NOMO-1 treated with dmso at 0.1 percent for 144 hours (cell line): ENCODE data around the gene CSGALNACT2.
"Not testable (repeated sequence)": the region's sequence is repeated elsewhere in the genome, so short reads cannot be mapped to it uniquely, and the experiment has no call there.

Experiments used
- DNase-seq: peaks from one replicate; lab custom pipeline; 2025; ENCODE audit not compliant: unreplicated experiment; lab: John Stamatoyannopoulos, UW

The CSGALNACT2 gene

DNA sequence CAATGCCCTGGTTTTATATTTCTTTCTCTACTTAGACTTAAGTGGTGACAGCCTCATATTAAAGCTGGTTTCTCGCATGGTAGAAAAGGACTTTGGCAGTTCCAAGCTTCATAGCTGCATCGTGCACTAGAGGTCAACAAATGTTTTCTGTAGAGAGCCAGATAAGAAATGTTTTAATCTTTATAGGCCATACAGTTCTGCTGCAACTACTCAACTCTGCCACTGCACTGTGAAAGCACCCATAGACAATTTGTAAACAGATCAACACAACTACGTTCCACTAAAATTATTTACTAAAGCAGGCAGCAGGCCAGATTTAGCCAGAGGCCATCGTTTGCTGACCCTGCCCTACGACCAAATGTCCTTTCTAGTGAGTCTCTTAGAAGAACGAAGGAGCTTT is 36.7 kb downstream of the CSGALNACT2 start:
- no peak for DNase-seq

DNA sequence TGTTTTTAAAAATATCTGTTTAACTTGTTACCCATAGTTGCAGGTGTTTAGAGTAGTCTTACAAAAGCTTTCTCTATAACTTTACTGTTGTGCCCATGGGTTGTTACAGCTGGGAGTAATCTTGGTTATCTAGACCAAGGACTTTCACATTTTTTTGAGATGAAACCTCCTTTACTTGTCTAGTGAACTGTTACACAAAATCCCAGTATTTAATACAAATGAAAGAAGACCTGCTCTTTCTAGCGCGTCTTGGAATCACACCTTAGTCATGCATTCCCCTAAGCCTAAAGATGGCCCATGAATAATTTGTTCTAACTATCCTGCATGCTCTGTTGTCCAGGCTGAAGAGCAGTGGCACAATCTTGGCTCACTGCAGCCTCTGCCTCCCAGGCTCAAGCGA is 38.0 kb downstream of the CSGALNACT2 start:
- DNase-seq, result no peak

DNA sequence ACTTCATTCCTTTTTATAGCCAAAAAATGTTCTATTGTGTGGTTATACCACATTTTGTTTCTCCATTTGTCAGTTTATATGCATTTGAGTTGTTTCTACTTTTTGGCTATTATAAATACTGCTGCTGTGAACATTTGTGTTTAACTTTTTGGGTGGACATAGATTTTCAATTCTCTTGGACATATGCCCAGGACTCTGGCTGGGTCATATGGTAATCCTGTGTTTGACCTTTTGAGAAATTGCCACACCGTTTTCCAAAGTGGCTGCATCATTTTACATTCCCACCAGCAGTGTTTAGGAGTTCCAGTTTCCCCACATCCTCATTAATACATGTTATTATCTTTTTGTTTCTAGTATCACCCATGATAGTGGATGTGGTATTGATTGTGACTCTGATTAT is 39.4 kb downstream of the CSGALNACT2 start:
- no peak for DNase-seq

DNA sequence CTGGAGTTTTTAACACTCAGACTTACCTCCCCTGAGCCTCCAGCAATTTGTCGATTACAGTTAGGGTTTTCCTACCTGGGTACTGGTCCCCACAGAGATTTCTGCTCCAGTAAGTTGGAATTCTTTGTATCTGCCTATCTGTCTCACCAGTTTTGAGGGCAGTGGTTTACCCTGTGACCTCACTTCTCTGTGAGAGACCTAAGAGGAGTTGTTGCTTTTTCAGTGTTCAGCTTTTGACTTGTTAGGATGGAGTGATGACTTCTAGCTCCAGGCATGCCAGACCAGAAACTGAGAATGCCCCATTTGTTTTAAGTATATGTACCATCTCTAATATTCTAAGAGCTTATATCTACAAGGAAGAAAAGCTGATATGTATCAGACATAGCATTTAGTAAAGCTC is 42.9 kb downstream of the CSGALNACT2 start:
- no peak for DNase-seq

DNA sequence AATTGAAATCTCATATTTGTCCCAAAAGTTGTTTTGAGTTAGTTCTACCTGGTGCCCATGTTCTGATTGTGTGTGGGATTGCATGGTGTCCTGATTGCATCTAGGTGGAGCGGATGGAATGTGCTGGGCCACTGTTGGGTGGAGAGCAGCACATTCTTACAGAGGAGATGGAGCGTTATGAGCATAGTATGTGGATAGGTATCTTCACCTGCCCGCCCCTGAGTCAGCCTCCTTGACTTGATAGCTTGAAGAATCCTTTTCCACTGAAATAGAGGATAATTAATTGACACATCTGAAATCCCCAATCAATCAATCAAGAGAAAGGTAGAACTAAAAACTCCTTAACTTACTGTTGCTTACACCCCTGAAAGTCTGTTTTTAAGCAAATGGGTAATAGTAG is 45.5 kb downstream of the CSGALNACT2 start:
- DNase-seq, result not testable (repeated sequence)

DNA sequence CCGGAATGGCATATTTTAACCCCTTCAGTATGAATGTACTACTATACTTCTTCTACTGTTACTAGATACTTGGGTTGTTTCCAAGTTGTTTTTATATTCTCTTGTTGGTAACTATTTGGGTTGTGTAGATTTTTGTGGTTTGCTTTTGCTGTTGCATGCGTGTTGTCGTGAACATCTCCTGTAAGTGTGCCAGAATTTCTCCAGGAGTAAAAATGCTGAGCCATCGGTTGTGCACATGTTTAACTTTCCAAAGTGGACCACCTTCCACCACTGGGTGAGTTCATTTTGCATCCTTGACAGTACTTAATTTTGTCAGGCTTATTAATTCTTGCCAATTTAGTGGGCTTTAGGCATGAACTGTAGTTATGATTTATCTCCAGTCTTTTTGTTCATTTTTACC is 47.9 kb downstream of the CSGALNACT2 start:
- DNase-seq, result no peak

DNA sequence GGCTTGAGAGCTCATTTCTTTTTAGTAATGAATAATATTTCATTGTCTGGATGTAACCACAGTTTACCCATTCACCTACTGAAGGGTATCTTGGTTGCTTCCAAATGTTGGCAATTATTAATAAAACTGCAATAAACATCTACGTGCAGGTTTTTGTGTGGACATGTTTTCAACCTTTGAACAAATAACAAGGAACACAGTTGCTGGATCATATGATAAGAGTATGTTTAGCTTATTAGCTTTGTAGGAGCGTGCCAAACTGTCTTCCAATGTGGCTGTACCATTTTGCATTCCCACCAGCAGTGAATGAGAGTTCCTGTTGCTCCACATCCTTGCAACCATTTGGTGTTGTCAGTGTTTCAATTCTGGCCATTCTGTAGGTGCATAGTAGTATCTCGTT is 49.0 kb downstream of the CSGALNACT2 start:
- DNase-seq, result no peak

DNA sequence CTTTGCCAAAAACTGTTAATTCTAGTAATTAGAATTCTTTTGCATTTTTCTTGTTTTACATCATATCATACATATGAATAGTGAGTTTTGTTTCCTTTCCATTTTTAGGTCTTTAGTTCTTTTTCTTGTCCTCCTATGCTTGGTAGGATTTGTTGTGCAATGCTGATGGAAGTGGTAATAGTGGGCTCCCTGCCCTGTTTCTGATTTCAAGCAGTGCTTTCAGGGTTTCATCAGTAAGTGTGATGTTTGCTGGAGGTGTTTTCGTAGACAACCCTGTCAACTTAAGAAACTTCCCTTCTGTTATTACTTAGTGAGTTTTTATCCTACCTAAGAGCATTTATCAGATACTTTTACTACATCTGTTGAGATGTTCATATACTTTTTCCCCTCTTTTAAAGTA is 50.5 kb downstream of the CSGALNACT2 start:
- no peak for DNase-seq

DNA sequence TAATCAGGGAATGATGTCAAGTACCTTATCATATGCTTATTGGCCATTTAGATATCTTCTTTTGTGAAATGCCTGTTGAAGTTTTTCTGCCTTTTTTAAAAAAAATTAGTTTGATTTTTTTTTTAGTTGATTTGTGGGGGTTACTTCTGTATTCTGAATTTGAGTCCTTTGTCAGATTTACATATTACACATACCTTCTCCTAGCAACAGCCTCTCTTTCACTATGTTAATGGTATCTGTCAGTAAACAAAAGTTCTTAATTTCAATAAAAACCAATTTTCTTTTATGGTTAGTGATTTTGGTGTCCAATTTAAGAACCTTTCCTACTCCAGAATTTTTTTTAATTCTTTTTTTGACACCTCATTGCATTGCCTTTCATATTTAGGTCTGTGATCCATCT is 52.0 kb downstream of the CSGALNACT2 start:
- DNase-seq, result no peak

DNA sequence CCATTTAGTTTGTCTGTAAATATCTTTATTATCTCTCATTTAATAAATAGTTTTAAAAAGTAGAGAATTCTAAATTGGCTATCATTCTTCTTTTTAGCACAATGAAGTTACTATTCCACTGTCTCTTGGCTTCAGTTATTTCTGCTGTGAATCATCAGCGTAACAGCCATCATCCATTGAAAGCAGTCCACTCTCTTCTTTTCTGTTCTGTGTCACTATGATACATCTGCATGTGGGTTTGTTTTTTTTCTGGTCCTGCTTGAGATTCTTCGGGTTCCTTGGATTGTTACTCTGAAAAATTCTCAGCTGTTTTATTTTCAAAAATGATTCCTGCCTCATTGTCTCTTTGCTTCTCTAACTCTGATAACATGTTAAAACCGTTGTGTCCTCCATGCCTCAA is 52.5 kb downstream of the CSGALNACT2 start:
- no peak for DNase-seq

DNA sequence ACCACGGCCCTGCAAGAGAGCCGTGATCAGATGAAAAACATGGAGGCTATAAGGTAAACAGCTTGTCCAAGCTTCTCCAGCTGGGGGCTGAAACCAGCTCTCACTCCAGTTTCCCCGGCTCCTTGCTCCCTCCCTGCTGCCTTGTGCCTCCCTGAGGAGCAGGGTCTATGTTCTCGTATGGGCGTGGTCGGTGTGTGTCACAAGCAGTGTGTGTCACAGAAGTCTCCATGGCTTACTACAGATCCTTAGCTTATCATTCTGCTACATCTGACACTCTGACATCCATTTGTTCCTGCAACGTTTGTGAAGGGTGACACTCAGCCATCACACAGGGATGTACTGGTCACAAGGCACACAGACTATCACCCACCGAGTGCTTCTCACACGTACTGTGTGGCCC is 54.6 kb downstream of the CSGALNACT2 start:
- no peak for DNase-seq

DNA sequence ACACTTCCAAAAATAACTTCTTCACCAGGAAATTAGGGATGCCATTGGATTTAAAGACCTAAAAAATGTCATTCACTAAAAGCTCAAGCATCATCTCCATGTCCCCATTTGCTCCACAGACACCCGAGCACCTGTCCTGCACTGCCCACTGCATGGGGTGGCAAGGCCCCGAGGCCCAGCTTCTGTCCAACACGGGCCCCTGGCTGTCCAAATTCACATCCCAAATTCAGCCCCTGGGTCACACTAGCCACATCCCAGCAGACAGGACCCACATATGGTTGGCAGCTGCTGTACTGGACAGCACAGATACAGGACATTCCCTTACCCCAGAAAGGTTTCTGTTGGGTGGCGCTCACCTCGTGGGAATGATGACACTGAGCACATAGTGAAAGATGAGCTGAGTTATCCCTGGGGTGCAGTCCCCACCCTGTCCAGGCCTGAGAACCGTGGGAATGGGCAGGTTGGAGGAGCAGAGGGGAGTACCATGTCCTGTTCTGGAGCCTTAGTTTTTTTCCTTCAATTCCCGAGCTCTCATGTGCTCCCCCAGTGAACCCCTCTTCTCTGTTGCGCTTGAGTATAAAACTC is 55.3 kb downstream of the CSGALNACT2 start:
- no peak for DNase-seq

DNA sequence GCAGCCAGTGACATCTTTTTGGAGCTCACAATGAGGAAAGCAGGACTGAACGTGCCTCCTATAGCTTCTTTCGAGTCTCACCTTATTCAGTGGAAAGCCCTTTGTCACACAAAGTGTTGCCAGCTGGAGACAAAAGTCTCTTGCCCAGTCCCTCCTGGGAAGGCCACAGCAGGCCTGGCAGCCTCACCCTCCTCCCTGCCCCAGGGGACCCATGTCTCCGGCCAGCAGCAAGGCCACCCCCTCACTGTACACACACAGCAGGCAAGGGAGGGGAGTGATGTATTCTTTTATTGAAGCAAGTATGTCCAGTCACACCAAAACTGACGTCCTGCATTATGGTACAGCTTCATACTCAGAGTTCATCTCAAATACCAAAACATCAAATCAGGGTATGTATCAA is 56.0 kb downstream of the CSGALNACT2 start:
- no peak for DNase-seq

DNA sequence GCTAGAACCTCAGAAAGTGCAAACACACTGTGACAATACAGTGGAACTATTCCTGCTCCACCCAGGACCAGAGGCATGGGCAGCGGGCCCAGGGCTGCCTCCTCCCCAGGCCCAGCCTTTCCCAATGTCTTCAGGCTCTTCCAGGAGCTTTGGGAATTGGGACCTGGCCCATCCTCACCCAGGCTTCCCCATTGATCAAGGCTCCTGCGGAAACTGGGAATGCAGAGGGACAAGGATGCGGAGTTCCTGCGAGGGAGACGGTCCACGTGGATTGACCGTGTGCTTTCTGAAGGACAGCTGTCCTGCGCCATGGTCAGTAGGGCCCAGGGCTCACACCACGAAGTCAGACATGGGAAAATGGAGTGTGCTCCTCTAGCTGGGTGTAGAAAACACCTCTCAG is 56.6 kb downstream of the CSGALNACT2 start:
- DNase-seq, result no peak

DNA sequence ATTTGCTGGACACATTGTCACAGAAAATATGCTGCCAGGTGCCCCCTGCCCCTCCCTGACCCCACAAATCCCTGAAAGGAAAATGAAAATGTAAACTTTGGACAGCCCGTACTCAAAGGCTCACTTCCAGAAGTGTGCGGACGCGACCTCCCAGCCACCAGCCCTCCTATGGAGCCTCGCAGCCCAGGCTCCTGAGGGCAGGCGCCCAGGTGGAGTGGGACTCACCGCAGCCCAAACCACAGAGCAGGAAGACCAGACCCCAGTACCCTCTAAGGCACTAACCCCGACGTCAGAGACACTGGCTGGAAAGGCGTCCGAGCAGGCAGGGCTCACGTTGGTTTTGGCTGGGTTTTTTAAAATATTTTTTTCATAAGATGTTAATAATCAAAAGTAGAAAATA is 57.3 kb downstream of the CSGALNACT2 start:
- no peak for DNase-seq

DNA sequence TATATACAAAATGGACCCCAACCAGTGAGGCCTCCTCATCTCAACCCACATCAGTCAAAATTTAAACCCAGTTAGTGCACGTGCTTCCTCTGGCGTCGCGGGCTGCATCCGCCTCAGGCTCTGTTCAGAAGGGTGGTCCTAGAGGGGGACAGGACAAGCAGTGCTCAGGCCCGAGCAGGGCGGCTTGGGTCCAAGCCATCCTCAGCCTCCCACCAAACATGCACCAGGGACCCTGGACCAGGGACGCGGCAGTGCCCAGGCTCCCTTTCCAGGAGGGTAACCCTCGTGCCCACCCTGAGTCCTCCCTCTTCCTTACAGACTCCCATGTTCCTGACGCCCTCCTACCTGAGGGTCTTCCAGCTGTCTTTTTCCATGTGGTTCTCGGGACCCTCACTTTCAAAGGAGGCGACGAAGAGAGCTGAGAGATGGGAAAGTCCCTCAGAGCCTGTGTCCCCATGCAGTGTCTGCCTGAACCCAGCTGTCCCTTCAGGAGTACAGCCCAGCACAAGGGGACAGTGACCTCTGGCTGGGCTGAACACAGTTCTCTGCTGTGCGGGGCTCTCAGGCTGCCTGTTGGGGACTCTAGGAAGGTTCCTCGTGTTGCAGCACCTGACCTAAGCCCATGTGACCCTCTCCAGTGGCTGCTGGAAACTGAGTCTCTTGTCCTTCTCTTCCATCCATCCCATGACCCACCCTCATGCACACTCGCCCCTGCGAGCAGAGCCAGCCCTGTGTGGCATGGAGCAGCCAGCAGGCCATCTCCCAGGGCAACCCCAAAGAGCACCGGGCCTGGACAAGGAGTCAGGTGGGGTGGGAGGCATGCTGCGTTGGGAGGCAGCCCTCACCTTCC is 58.1 kb downstream of the CSGALNACT2 start:
- DNase-seq, result no peak

DNA sequence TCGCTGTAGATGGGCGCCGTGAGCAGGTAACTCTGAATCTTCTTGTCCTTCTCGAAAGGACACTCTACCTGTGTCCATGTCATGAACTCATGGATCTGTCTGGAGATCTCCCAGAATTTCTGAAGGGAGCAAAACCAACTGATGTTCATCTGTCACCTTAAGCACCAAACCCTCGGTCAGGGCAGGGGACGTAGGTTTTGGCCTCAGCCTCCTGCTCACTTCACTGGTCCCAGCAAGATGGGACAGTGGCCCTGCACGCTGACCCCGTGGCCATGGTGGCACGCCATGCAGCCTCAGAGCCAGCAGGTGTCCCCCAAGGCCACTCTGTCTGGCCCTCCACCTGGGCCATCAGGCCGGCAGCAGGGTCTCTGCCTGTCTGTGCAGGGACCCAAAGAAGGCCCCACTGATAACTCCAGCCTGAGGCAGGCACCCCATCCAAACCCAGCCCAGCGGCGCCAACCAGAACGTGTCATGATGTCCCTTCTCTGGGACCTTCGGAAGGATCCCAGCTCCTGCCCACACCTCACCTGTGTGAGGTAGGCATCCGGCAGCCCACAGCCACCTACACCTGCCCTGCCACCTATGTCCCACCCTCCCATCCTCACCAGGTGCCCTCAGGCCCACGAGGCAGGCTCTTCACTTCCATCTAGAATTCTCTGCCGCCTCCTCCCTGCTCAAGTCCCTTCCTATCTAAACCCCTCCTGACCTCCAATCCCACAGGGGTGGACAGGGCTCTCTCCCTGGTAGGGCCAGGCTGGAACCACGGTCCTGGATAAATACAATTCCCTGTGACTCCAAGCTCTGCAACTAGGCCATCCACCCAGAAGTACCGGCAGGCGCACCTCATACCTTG is 59.0 kb downstream of the CSGALNACT2 start:
- DNase-seq, result no peak

DNA sequence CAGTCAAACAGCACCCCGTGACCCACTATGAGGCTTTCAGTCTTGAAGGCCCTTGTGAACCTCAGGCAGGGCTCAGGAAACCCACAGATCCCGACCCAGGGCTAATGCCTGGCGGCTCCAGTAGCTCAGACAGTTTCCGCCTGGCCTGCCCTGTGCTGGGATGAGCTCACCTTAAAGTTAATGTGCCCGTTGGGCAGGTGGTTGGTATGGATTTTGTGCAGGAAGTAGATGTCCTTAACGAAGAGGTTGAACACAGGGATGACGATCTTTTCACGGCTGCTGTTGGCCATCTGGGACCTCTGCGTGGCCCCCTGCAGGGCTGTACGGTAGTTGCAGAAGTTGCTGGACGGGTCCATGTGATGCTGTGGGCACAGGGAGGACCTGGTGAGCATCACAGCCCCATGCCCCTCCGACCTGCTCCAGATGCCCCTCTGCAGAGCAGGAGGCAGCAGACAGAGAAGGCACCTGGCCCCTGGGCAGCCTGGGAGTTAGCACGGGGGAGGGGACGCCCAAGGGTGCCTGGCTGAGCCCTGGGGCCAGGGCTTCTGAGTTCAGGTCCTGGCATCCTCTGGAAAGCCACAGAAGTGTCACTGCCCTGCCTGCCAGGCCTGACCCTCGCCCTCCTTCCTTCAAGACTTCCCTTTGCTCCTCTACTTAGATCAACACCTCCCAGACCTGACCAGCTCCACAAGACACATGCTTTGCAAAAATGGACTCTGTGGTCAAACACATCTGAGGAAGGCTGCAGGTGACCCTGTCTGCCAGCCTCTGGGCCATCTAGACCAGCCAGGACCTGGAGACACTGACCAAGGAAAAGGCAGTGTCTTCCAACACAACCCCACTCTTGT is 59.8 kb downstream of the CSGALNACT2 start:
- DNase-seq, result peak; percentile 1

DNA sequence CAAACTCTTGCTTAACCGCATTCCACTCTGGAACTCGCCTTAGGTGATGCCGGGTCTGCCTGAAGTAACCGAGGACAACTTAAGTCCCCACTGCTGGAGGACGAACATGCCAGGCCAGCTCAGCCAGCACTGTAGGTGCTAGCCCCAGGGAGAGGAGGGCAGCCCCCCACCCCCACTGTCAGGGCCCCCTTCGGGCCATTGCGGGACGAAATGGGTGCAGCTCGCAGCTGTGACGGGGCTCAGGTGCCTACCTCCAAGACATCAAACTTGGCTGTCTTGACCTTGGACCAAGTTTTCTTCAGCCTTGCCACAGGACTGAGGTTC is 60.4 kb downstream of the CSGALNACT2 start:
- DNase-seq, result no peak

DNA sequence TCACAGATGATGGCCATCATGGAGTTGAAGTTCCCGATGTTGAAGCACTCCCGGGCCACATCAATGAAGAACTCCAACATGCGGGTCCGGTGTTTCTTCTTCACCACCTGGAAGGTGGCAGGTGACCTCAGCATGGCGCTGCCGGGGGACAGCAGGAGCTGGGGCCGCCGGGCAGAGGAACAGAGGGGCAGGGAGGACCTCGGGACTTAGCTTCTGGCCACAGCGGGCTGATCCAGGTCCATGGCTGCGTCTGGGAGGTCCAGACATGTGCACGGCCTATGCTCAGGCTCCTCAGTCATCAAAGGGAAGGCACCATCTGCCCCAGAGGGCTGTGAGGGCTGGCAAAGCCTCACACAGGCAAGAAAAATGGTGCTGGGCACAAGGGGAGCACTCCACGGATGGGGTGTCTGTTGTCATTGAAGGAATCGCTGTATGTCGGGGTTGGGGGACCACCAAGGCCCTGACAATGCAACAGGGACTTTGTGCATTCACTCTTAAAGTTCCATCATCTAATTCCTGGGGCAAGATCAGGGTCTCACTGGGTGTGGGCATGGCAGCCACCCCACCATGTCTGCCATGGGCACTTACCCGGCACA is 60.9 kb downstream of the CSGALNACT2 start:
- DNase-seq, result no peak
